Globus pallidus (tissue), 1 donor: Measurements from ENCODE around the gene DOC2B.
"Not testable (repeated sequence)": the region's sequence is repeated elsewhere in the genome, so short reads cannot be mapped to it uniquely, and the experiment has no call there.

Source experiments
- DNase-seq: peaks from one replicate; pipeline ENCODE4 v3.0.0-alpha.2; 2015; ENCODE audit warnings: low spot score

The DOC2B gene

DNA sequence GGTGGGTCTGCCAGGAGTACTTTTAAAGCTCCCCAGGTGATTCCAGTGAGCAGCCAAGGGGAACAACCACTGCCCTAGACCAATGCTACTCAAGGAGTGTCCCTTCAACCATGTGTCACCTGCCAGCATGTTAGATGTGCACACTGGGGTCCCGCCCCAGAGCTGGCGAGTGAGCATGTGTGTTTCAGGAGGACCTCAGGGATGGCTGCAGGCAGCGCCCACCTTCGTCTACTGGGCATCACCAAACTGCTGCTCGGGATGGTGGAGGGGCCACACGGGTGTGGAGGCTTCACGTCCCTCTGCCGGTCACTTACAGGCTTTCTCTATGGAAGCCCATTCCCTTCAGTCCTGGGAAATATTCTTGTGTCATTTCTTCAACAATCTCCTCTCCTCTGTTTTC lies 29.0 kb upstream of the DOC2B start:
- DNase-seq, result no peak

DNA sequence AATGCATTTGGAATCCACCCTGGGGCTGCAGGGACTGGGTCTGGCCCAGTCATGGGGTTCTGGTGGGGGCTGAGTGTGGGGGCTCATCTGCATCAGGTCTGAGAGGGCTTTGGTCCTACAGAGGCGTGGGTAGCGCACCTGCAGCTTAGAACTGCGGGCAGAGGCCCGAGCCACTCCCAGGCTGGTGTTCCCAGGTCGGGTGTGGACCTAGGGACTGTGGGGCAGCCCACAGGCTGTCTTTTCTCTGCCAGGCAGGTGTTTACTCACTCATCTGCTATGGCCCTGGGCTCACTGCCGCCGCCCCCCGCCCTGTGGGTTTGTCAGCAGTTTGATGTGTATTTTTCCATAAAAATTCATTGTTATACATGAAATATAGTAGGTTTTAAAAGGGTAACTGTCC lies 27.0 kb upstream of the DOC2B start:
- no peak for DNase-seq

DNA sequence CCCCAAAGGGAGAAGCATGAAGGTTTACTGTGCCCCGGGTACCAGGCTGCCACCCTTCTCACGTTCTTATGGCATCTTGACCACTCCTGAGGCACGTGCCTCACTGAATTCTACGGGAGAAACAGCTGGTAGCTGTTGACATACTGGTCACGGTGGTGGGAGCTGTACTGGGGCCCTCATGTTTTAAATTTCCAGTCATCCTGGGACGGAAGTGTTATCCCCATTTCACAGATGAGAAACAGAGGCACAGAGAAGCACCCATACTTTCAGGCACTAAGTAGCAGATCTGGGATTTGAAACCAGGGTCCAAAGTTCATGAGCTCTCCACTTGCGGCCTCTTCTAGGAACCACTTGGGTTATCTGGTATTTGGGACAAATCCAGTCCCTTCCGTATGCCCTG lies 26.3 kb upstream of the DOC2B start:
- DNase-seq, result no peak

DNA sequence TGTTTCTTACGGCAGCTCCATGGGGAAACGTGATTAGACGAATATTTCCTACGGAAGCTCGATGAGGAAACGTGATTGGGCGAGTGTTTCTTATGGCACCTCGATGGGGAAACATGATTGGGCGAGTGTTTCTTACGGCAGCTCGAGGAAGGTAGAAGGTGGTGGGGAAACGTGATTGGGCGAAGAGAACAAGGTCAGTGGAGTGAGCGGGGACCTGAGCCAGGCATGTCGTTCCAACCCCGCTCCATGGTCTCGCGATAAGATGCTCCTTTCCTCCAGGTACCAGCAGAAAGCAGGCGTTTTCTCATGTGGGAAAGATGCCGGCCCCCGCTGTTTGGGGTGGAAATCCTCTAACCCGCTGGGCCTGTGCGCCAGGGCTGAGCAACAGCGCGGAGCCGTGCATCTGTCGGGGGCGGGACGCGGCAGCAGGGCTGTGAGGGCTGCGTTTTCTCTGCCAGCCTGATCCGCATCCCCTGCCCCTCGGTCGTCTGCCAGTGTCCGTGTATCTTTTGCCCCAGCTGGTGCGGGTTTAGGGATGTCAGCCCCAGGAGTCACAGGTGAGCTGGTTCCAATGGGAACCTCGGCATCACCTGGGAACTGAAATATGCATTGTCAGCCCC lies 25.6 kb upstream of the DOC2B start:
- DNase-seq, result no peak

DNA sequence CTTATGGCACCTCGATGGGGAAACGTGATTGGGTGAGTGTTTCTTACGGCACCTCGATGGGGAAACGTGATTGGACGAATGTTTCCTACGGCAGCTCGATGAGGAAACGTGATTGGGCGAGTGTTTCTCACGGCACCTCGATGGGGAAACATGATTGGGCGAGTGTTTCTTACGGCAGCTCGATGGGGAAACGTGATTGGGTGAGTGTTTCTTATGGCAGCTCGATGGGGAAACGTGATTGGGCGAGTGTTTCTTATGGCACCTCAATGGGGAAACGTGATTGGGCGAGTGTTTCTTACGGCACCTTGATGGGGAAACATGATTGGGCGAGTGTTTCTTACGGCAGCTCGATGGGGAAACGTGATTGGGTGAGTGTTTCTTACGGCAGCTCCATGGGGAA lies 25.0 kb upstream of the DOC2B start:
- DNase-seq, result not testable (repeated sequence)

DNA sequence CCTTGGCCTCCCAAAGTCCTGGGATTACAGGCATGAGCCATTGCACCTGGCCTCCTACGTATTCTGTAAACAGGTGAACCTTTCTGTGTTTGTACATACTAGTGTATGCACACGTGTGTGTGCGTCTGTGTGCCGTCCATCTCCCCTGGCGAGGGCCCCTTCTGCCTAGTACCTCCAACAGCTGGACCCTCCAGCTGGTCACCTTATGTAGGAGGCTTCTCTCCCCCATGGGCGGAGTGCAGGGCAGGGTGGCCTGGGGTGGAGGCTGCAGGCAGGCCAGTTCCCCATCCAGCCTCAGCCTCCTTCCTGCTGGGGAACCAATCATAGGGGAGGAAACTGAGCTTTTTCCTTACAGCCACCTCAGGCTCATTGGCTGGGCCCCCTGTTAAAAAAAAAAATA lies 24.4 kb upstream of the DOC2B start:
- no peak for DNase-seq

DNA sequence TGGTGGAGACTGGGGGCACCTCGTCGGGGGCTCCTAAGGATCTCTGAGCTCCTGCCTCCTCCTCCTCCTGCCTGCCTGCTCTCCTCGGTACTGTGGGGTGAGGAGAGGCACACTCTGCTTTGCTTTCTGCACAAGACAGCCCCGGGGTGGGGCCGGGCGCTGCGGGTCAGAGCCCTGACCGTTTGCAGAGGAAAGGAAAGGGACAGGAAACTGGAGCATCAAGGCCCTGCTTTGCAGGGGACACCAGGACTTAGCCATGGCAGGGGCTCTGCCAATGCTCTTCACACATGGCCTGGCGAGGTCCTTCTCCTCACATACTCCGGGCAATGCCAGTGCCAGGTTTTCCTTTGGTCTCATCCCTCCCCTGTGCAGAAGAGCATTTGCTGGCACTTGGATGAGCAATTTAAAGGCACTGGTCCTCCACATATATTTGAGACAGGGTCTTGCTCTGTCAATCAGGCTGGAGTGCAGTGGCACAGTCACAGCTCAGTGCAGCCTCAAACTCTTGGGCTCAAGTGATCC lies 23.8 kb upstream of the DOC2B start:
- no peak for DNase-seq

DNA sequence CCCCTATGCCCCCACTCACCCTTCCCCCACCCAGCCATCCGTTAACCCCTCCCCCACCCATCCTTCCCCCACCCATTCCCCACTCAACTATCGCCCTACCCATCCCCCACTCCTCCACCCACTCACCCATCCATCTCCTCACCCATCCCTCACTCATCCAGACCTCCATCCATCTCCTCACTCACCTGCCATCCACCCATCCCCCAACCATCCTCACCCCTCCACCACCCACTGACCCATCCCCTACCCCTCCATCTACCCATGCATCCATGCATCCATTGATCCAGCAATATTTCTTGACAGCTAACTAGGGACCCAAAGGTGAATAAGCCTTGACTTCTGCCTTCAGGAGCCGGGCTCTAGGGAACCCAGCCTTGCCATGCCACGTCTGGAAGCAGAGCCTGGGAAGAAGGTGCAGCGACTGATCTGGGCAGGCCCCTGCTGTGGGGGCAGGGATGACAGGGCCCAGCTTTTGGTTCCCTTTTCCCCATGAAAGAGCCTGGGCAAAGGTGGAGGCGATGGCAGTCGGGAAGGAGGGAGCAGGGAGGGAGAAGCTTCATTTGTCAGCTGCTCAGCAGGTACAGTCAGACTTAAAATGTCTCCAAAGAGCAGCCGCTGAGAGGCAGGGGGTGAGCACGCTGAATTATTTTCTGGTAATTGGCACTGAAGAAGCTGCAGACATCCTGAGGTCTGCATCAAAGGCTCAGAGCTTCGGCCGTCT lies 23.1 kb upstream of the DOC2B start:
- no peak for DNase-seq

DNA sequence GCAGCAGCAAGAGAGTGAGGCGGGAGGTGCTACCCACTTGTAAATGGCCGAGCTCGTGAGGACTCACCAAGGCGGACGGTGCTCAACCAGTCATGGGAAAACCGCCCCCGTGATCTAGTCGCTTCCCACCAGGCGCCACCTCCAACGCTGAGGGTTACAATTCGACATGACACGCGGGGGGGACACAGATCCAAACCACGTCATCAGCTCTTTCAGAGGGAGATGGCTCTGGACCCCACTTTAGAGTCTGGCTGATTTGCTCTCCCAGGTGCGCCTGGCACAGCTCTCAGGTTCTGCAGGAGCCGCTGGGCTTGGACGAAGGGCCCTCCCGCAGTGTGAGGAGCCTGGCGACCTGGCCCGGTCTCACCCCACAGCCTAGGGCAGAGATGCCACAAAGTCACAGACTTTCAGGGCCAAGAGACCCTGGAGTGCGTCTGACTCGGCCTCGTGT lies 21.1 kb upstream of the DOC2B start:
- DNase-seq, result no peak

DNA sequence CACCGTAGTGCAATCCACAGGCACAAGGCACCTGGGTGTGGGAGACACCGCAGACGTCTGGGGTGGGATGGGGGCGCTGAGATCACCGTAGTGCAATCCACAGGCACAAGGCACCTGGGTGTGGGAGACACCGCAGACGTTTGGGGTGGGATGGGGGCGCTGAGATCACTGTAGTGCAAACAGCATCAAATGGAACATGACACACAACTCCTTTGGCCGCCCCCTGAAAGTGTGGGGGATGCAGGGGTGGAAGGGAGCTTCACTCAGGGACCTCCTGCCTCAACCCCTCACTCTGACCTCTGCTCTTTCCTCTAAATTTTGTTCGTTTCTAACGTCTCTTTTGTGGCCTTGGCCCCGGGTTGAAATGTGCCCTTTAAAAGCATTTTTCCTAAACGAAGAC lies 20.3 kb upstream of the DOC2B start:
- DNase-seq, result not testable (repeated sequence)

DNA sequence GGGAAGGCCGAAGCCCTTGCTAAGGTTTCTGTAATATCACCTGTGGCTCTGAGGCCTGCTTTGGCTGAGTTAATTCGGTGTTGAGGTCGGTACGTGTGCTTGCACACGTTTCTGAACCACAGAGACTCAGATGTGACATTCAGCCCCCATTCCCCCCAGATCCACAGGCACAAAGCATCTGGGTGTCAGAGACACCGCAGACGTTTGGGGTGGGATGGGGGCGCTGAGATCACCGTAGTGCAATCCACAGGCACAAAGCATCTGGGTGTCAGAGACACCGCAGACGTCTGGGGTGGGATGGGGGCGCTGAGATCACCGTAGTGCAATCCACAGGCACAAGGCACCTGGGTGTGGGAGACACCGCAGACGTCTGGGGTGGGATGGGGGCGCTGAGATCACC lies 19.8 kb upstream of the DOC2B start:
- not testable (repeated sequence) for DNase-seq

DNA sequence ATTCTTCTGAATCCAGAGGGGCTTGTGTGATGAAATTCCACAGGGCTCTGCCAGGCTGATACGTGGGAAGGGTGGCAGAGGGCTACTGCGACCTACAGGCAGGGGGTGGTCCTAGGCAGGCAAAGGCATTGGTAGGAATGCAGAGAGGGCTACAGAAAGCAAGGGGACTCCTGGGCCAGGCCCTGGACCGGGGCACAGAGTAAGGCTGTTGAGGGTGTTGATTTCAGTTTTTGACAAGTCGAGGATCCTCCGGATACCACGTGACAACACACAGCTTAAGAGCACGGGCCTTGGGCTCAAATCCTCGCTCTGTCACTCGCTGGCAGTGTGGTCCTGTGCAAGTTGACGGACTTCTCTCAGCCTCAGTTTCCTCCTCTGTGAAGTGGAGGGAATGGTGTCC lies 19.1 kb upstream of the DOC2B start:
- no peak for DNase-seq

DNA sequence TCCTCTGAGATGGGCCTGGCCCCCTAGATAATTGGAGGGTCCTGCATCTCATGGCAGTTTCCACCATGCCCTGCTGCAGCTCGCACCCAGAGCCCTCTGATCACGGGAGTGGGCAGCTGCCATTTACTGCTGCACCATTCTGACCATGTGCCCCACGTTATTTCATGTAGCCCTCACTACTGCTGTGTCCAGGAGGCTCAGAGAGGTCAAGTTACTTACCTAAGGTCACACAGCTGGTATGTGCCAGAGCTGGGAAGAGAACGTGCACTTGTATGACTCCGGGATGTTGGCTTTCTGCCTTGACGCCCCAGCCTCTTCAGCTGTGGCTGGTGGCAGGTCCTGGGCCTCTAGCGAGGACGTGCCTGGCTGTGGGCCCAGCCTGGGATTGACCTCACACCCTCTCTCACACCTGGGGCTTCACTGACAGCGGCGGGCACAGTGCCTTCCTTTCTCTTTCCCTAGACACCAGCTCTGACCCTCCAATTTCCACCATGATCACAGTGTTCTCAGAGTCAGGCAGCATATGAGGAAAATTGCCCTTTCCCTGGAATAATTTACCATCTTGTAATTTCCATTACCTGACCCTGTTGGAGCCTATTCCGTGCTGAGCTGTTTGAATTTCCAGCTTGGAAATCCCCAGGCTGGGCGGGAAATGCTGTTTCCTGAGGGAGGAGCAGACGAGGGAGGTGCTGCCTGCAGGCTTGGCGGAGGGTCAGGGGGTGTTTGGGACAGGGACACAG lies 18.5 kb upstream of the DOC2B start:
- no peak for DNase-seq

DNA sequence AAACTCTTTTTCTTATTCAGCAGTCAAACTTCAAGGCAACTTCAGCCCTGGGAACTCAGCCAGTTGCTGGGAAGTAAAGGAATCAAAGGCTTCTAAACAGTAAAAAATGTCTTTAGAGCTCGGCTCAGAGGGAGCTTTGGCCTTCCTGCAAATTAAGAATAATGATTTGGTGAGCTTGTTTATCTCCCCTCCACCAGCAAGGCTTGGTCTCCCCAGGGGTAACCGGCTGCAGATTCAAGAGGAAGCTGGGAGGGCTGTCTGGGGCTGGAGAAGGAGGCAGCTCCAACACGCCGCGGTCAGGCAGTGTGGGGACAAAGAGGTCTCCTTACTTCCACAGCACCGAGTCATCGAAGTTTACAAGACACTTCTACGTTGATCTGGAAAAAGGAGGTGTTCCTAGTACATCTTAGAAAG lies 17.7 kb upstream of the DOC2B start:
- DNase-seq, result no peak

DNA sequence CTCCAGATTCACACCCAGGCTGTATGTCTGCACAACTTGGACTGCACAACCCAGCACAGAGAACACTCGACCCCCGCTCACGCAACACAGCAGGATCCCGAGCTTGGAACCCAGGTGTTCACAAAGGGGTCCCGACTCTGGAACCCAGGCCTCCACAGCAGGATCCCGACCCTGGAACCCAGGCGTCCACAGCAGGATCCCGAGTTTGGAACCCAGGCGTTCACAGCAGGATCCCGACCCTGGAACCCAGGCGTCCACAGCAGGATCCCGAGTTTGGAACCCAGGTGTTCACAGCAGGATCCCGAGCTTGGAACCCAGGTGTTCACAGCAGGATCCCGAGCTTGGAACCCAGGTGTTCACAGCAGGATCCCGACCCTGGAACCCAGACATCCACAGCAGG lies 16.8 kb upstream of the DOC2B start:
- not testable (repeated sequence) for DNase-seq

DNA sequence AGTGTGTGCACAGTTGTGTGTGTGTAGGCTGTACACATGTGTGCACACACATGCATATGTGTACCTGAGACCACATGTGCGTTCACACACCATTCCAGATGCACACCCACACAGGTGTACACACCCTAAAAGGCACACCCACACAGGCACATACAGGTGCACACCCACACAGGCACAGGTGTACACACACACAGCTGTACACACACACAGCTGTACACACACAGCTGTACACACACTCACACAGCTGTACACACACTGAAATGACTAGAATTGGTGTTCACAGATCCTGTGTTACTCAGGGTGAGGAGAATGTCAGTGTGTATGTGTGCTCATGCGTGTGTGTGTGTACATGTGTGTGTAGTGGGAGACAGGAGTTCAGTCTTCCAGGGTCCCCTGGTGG lies 15.9 kb upstream of the DOC2B start:
- DNase-seq, result no peak

DNA sequence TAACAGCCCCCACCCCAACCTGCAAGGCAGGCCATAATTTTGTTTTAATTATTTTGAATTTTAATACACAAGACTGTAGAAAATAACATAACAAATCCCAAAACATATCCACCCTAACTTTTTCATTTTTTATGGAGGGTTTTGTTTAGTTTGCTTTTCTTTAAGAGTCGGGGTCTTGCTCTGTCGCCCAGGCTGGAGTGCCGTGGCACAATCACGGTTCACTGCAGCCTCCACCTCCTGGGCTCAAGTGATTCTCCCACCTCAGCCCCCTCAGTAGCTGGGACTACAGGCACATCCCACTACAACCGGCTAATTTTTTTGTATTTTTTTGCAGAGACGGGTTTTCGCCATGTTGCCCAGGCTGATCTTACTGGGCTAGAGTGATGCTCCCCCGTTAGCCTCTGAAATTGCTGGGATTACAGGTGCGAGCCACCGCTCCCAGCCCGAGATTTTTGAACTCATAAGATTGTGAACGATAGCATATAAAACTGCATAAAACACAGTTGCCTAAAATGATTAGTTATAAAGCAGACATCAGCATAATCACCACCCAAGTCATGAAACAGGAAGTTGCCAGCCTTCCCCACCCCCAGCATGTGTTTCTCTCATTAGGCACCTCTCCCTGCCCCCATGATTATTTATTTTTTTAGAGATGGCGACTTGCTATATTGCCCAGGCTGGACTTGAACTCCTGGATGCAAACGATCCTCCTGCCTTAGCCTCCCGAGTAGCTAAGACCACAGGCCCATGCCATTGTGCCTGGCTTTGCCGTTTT lies 13.6 kb upstream of the DOC2B start:
- no peak for DNase-seq

DNA sequence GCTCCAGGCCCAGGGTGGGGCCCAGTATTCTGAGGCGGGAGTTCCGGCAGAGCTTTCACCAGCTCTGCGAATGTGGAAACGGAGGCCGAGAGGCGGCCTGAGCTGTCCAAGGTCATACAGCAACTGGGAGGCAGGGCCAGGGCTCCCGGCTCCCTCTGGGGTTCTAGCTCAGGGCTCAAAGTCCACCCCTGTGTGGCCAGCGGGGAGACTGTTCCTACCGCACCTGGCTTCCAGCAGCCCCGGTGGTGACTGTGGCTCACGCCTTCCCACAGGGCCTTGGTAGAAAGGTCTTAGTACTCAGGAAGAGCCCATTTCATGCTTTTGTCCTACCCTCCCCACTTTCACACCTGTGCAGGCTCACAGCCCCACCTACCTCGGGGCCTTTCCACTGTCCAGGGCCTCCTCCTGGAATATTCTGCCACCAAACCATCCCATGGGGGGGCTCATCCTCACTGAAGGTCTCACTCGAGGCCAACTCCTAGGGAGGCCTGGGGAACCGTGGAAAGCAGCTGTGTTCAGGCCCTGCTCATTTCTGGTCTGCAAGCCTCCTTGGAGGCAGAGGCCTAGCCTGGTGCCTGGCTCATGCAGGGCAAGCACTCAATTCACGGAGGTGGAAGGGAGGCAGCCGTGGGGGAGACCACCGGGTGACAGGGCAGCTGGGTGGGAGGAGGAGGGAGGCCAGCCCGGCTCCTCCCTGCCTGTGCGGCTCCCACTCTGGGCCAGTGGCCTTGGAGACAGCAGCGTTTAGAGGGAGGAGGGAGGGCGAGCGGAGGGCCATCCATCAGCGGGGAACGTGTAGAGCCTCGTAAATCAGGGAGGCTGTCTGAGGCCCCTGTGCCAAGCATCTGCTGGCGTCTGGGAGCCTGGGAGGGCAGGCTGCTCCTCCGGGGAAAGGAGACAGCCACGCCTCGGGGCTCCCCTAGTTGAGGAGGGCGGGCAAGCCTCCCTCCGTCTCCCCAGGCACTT lies 12.7 kb upstream of the DOC2B start:
- no peak for DNase-seq

DNA sequence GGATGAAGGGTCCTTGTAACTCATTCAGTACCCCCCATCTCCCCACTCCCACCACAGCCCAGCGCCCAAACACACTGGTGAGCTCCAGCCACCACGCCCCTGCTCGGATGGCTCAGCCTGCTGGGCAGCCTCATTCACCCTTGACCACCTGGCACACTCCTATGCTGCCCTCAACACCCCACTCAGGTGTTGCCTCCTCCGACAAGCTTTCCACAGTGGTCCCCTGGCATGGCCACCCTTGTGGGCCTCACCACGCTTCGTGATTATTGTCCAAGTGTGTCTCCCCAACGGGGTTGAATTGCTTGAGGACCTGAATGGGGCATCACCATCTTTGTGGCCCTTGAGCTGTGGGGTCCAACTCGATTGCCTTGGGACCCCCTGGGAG lies 12.0 kb upstream of the DOC2B start:
- DNase-seq, result no peak

DNA sequence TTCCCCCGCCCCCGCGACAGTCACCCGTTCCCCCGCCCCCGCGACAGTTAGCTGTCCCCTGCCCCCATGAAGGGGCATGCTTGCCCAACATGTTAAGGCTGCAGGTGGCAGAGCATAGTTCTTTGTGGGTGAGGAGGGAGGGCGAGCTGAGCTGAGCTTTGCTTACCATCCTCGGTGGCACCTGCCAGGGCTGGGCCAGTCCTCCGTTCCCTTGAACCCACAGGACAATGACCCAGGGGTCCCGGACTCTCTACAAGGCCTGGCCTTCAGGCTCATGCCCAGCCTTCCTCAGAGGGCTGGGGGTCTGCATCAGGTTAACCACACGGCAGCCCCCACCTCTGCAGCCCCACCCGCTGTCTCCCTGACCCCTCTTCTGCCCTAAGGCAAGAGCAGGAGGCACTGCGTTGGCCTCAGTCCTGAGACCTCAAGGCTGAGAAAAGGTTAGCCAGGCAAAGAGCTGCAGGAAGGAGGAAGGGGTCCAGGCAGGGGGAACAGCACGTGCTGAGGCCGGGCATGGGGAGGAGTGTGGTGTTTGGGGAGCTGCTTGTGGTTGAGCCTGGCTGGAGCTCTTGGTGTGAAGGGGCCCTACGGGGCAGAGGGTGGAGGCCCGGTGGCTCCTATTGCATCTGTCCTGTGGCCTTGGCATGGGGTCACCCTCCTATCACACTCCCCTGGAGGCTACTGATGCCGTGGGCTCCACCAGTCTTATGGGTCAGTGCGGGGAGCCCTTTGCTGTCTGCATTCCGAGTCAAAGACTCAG lies 11.4 kb upstream of the DOC2B start:
- no peak for DNase-seq
